Mesenchymal stem cell (in vitro differentiated cells and primary cell): ENCODE results near the gene DCTN2.

ENCODE experiments used
- DNase-seq: peaks from one replicate; pipeline ENCODE4 v3.0.0-alpha.2; 2013
- H2AFZ ChIP-seq: one replicate; pipeline ENCODE4 v1.6.1; 2013; ENCODE audit warnings: low read depth, mild to moderate bottlenecking, control low read depth, inconsistent platforms, low read length, moderate library complexity
- H2AK5ac ChIP-seq: 2 replicates; pipeline ENCODE4 v1.6.1; 2013; ENCODE audit warnings: low read length, moderate library complexity, mild to moderate bottlenecking, inconsistent platforms; ENCODE audit not compliant: severe bottlenecking
- H2BK120ac ChIP-seq: one replicate; pipeline ENCODE4 v1.6.1; 2013; ENCODE audit warnings: low read depth, mild to moderate bottlenecking, inconsistent platforms, low read length, moderate library complexity
- H2BK12ac ChIP-seq, 2 experiments: one replicate each; pipeline ENCODE4 v1.6.1; 2013; ENCODE audit warnings: inconsistent platforms in 2 of 2, low read length in 2 of 2, mild to moderate bottlenecking in 2 of 2, moderate library complexity in 2 of 2, control low read depth in 1 of 2
- H2BK15ac ChIP-seq: one replicate; pipeline ENCODE4 v1.6.1; 2013; ENCODE audit warnings: mild to moderate bottlenecking, low read depth, inconsistent platforms; ENCODE audit not compliant: poor library complexity, severe bottlenecking
- H2BK5ac ChIP-seq: 2 replicates; pipeline ENCODE4 v1.6.1; 2013; ENCODE audit warnings: low read depth, mild to moderate bottlenecking, low read length, control low read depth, inconsistent platforms; ENCODE audit not compliant: poor library complexity, severe bottlenecking
- H3K14ac ChIP-seq, 2 experiments: one replicate each; pipeline ENCODE4 v1.6.1; 2013; ENCODE audit warnings: inconsistent platforms in 2 of 2, low read length in 2 of 2, control low read depth in 1 of 2, mild to moderate bottlenecking in 1 of 2, moderate library complexity in 1 of 2
- H3K18ac ChIP-seq, 2 experiments: one replicate each; pipeline ENCODE4 v1.6.1; 2013; ENCODE audit warnings: inconsistent platforms in 2 of 2, low read length in 2 of 2, control low read depth in 1 of 2, low read depth in 1 of 2, mild to moderate bottlenecking in 1 of 2
- H3K23ac ChIP-seq, 2 experiments: one replicate each; pipeline ENCODE4 v1.6.1; 2013; ENCODE audit warnings: inconsistent platforms in 2 of 2, low read length in 2 of 2, mild to moderate bottlenecking in 2 of 2, moderate library complexity in 2 of 2, control low read depth in 1 of 2
- H3K27ac ChIP-seq: 2 replicates; pipeline ENCODE4 v1.5.1; 2013; ENCODE audit warnings: mild to moderate bottlenecking, moderate library complexity, low read length, control low read depth, inconsistent platforms; ENCODE audit not compliant: poor library complexity, severe bottlenecking
- H3K27me3 ChIP-seq, 2 experiments: 2 replicates each; pipeline versions ENCODE4 v1.6.1 to v1.7.0; 2013; ENCODE audit warnings: low read length in 2 of 2, mild to moderate bottlenecking in 2 of 2, moderate library complexity in 2 of 2, control low read depth in 1 of 2, inconsistent platforms in 1 of 2; ENCODE audit not compliant: control insufficient read depth in 1 of 2, insufficient read depth in 1 of 2
- H3K36me3 ChIP-seq, 2 experiments: 2 replicates each; pipeline versions ENCODE4 v1.6.1 to v1.7.0; 2013; ENCODE audit warnings: low read length in 2 of 2, control low read depth in 1 of 2, inconsistent platforms in 1 of 2, low read depth in 1 of 2, mild to moderate bottlenecking in 1 of 2; ENCODE audit not compliant: insufficient read depth in 2 of 2, control insufficient read depth in 1 of 2
- H3K4ac ChIP-seq, 2 experiments: one replicate each; pipeline ENCODE4 v1.6.1; 2013; ENCODE audit warnings: inconsistent platforms in 2 of 2, low read length in 2 of 2, mild to moderate bottlenecking in 2 of 2, moderate library complexity in 2 of 2, control low read depth in 1 of 2, low read depth in 1 of 2
- H3K4me1 ChIP-seq: 2 replicates; pipeline ENCODE4 v1.6.1; 2013; ENCODE audit warnings: low read depth, low read length, control low read depth; ENCODE audit not compliant: control insufficient read depth, insufficient read depth
- H3K4me2 ChIP-seq: 2 replicates; pipeline ENCODE4 v1.6.1; 2013; ENCODE audit warnings: low read length, mild to moderate bottlenecking, inconsistent platforms; ENCODE audit not compliant: poor library complexity, severe bottlenecking
- H3K4me3 ChIP-seq, 2 experiments: 2 replicates each; pipeline versions ENCODE4 v1.5.1 to v1.7.0; 2013; ENCODE audit warnings: low read length in 2 of 2, mild to moderate bottlenecking in 2 of 2, control low read depth in 1 of 2, low read depth in 1 of 2; ENCODE audit not compliant: insufficient read depth in 1 of 2
- H3K79me1 ChIP-seq: replicated peaks from 2 replicates; pipeline ENCODE4 v1.6.1; 2013; ENCODE audit warnings: mild to moderate bottlenecking, control low read depth, low read length, inconsistent platforms; ENCODE audit not compliant: poor library complexity, severe bottlenecking
- H3K9ac ChIP-seq: 2 replicates; pipeline ENCODE4 v1.7.0; 2013; ENCODE audit warnings: mild to moderate bottlenecking, low read length, moderate library complexity
- H3K9me3 ChIP-seq: 2 replicates; pipeline ENCODE4 v1.7.0; 2013; ENCODE audit warnings: mild to moderate bottlenecking, low read length; ENCODE audit not compliant: control insufficient read depth
- H4K8ac ChIP-seq: one replicate; pipeline ENCODE4 v1.6.1; 2013; ENCODE audit warnings: inconsistent platforms, mild to moderate bottlenecking, low read length, moderate library complexity
- H4K91ac ChIP-seq: one replicate; pipeline ENCODE4 v1.6.1; 2013; ENCODE audit warnings: mild to moderate bottlenecking, low read length, inconsistent platforms
- WGBS: methylation state at CpG from one replicate; pipeline ENCODE4 v1.1.7; 2013; ENCODE audit warnings: mixed read lengths; 5-methylcytosine and 5-hydroxymethylcytosine counted together

The DCTN2 gene

DNA sequence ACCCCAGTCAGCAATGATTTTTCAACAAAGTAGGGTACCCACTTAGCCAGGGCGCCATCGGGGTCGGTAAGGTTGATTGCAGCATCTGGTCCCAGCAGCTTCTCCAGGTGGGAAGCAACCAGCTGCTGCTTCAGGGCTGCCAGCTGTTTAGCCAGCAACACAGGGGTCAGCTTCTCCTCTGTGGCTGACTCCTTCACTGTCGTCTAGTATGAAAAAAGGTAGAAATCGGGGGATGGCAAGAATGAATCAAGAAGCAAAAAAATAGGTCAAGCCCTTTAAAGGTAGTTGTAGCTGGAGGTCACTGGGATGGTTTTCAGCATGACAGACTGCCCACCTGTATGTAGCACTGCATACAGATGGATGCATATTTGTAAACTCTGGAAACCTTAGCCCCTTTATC, 12.7 kb downstream of the DCTN2 start:
- Histone ChIP-seq H3K4me1 (no peaks in the 10 kb centered on the region), H3K18ac (no peak overlapping the region)

DNA sequence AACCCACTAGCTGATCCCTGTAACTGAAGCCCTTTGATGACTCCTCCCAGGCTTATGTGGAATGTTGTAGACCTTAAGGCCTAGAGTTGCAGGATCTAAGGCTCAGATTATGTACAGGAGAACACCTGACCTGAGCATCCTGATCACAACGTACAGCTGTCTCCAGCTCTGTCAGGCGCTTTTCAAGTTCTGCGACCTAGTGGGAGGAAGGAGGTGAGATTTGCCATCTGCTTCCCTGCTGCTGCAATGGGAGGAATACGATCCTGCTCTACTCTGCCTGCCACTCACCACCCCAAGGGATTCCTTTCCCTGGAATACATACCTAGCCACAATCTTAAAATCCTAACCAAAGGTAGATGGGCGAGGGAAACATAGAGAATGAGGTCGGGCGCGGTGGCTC, 13.9 kb downstream of the DCTN2 start:
- H3K18ac ChIP-seq: no peak overlapping the region
- no peak overlapping the region for H3K4me3 ChIP-seq
- no peak overlapping the region for H3K23ac ChIP-seq
- no peak overlapping the region for H2BK15ac ChIP-seq
- no peak overlapping the region for H3K9ac ChIP-seq
- DNase-seq: no peak
- H3K4me1 ChIP-seq: no peaks in the 10 kb centered on the region
- H3K79me1 ChIP-seq: peaks cover 41% of the 10 kb centered on the region
- H2BK120ac ChIP-seq: no peak overlapping the region
- H3K4me2 ChIP-seq: no peak overlapping the region
- no peak overlapping the region for H2AFZ ChIP-seq
- no peak overlapping the region for H3K14ac ChIP-seq
- H3K9me3 ChIP-seq: no peaks in the 10 kb centered on the region
- H2AK5ac ChIP-seq: no peak overlapping the region
- 96% methylated on average over 8 of the region's 8 CpGs for WGBS
- no peak overlapping the region for H2BK12ac ChIP-seq
- H4K91ac ChIP-seq: no peak overlapping the region
- peaks cover 72 to 91% of the 10 kb centered on the region in 2 experiments for H3K36me3 ChIP-seq
- H2BK5ac ChIP-seq: no peak overlapping the region
- H3K27ac ChIP-seq: no peak overlapping the region
- no peaks in the 10 kb centered on the region for H3K27me3 ChIP-seq
- H4K8ac ChIP-seq: no peak overlapping the region
- H3K4ac ChIP-seq: no peak overlapping the region

More for the DNA sequence above, 12.7 kb downstream of the DCTN2 start:
- no peak overlapping the region for H3K14ac ChIP-seq
- H4K91ac ChIP-seq: no peak overlapping the region
- H3K4ac ChIP-seq: no peak overlapping the region
- H3K9ac ChIP-seq: no peak overlapping the region
- no peak overlapping the region for H2BK15ac ChIP-seq
- 93% methylated on average over 5 of the region's 5 CpGs for WGBS
- H4K8ac ChIP-seq: no peak overlapping the region
- no peaks in the 10 kb centered on the region for H3K9me3 ChIP-seq
- no peak overlapping the region for H3K23ac ChIP-seq
- H3K36me3 ChIP-seq: peaks cover 66 to 93% of the 10 kb centered on the region in 2 experiments
- no peak overlapping the region for H2BK120ac ChIP-seq
- H3K79me1 ChIP-seq: peaks cover 39% of the 10 kb centered on the region
- no peak overlapping the region for H3K27ac ChIP-seq
- no peak overlapping the region for H3K4me3 ChIP-seq
- H2BK5ac ChIP-seq: no peak overlapping the region
- no peaks in the 10 kb centered on the region for H3K27me3 ChIP-seq
- DNase-seq: no peak
- H2BK12ac ChIP-seq: no peak overlapping the region
- H2AFZ ChIP-seq: no peak overlapping the region
- H2AK5ac ChIP-seq: no peak overlapping the region
- H3K4me2 ChIP-seq: no peak overlapping the region

DNA sequence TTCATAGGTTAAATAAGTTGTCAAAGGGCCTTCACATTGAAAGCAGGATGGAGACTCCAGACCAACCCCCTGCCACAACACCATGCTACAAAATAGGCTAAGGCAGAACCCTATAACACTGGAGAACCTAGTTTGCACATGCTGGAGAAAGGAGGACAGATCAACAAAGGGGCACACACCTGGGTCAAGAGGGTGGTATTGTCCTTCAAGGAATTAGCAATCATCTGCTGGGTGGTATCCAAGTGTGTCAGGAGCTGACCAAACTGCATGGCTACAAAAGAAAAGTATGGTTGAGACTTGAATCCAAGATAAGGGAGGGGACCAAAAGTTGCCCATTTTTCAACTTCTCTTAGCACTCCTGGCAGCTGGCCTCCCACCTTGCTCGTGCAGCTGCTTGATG, 15.2 kb downstream of the DCTN2 start:
- Histone ChIP-seq H3K18ac (no peak overlapping the region), H4K8ac (no peak overlapping the region), H3K36me3 (peaks cover 82 to 92% of the 10 kb centered on the region in 2 experiments), H2AFZ (no peak overlapping the region), H3K4me1 (peaks cover under 1% of the 10 kb centered on the region), H2BK5ac (no peak overlapping the region), H3K14ac (no peak overlapping the region), H3K9ac (no peak overlapping the region), H3K4me3 (no peak overlapping the region), H3K79me1 (peaks cover 44% of the 10 kb centered on the region), H2AK5ac (no peak overlapping the region), H3K4ac (no peak overlapping the region), H3K27ac (no peak overlapping the region), H3K27me3 (no peaks in the 10 kb centered on the region), H3K4me2 (no peak overlapping the region), H3K9me3 (no peaks in the 10 kb centered on the region), H4K91ac (no peak overlapping the region), H2BK15ac (no peak overlapping the region), H2BK12ac (no peak overlapping the region), H3K23ac (no peak overlapping the region), H2BK120ac (no peak overlapping the region)
- 91% methylated on average over 1 of the region's 1 CpG for WGBS
- no peak for DNase-seq

DNA sequence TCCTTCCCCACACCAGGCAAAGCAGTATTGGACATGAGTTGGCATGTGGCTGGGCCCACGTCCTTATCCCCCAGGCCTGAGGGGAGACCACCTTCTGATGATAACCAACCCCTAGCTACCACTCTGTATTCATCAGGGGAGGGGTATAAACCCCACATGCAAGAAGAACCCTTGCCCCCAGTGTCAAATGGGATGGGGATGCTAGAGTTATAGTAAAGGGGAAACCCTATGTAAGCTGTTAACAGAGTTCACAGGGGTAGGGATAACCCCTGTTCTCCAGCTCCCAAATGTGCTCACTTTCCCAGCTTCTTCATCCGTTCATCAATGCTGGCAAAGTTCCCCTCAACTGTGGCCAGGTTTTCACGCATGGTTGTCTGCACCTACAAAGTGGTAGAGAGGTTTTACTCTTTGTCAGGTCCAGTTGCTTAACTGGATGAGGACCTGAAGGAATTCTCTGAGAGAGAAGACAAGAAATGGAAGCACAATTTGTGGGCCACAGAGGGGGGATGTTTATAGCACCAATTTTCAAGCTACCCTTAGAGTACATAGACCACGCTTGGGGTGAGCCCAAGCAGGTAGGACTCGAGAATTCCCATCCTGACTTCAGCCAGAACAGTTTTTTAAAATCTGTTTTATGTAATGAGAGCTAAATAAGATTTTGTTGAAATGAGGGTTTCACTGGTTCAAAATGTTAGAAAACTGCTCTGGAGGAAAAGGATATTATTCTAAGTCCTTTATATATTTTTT, 16.4 kb downstream of the DCTN2 start:
- Histone ChIP-seq H3K27ac (no peak overlapping the region), H2BK5ac (no peak overlapping the region), H3K14ac (no peak overlapping the region), H2AK5ac (no peak overlapping the region), H4K8ac (no peak overlapping the region), H3K4me3 (no peak overlapping the region), H2BK12ac (no peak overlapping the region), H3K27me3 (no peaks in the 10 kb centered on the region), H2AFZ (no peak overlapping the region), H3K79me1 (peaks cover 40% of the 10 kb centered on the region), H4K91ac (no peak overlapping the region), H3K18ac (no peak overlapping the region), H2BK120ac (no peak overlapping the region), H3K36me3 (peaks cover 90 to 91% of the 10 kb centered on the region in 2 experiments), H3K9me3 (no peaks in the 10 kb centered on the region), H3K4ac (no peak overlapping the region), H3K9ac (peak overlapping the region; percentile 42), H3K4me2 (no peak overlapping the region), H2BK15ac (no peak overlapping the region), H3K23ac (no peak overlapping the region), H3K4me1 (peaks cover 9% of the 10 kb centered on the region)
- no peak for DNase-seq
- WGBS: 100% methylated on average over 2 of the region's 5 CpGs
